Heart right ventricle (tissue), 16 donors: ENCODE measurements around the gene ROCK2. TPM values are rescaled to one million over a fixed set of nuclear protein-coding genes. Genes with fewer than 3 reads are reported as not detected.

Experiments used
- ATAC-seq, 8 donors: fragments of 200-7000 bp; cut with Tn5 transposase; one replicate each; pipeline ENCODE4 v1.9.1; 2020; ENCODE audit warnings: mild to moderate bottlenecking in 8 of 8, moderate library complexity in 8 of 8, moderate number of reproducible peaks in 1 of 8
- DNase-seq, 2 donors: peaks; one replicate each; pipeline ENCODE4 v3.0.0-alpha.2; 2020
- H3K27ac ChIP-seq, 10 donors: fragments of 200-600 bp; sonication (generic) in 2 of 10; one replicate each; pipeline versions ENCODE4 v1.5.0 to v1.8.0; 2020 to 2022; ENCODE audit warnings: mild to moderate bottlenecking in 3 of 10
- H3K27me3 ChIP-seq, 7 donors: fragments of 200-600 bp; one replicate each; pipeline ENCODE4 v1.8.0; 2021 to 2022; ENCODE audit warnings: mild to moderate bottlenecking in 2 of 7
- H3K36me3 ChIP-seq, 9 donors: fragments of 200-600 bp; sonication (generic) in 1 of 9; one replicate each; pipeline versions ENCODE4 v1.5.0 to v1.8.0; 2020 to 2022; ENCODE audit warnings: mild to moderate bottlenecking in 2 of 9
- H3K4me1 ChIP-seq, 9 donors: fragments of 200-600 bp; sonication (generic) in 1 of 9; one replicate each; pipeline versions ENCODE4 v1.5.0 to v1.8.0; 2020 to 2022; ENCODE audit warnings: mild to moderate bottlenecking in 4 of 9
- H3K4me3 ChIP-seq, 10 donors: fragments of 200-600 bp; sonication (generic) in 2 of 10; one replicate each; pipeline versions ENCODE4 v1.5.0 to v1.8.0; 2020 to 2022; ENCODE audit warnings: mild to moderate bottlenecking in 7 of 10, moderate library complexity in 2 of 10
- H3K9me3 ChIP-seq, 11 donors: fragments of 200-600 bp in 10 of 11; sonication (generic) in 2 of 11; one replicate each; pipeline versions ENCODE4 v1.5.0 to v1.8.0; 2013 to 2022; ENCODE audit warnings: mild to moderate bottlenecking in 2 of 11, control low read depth in 1 of 11, moderate library complexity in 1 of 11
- WGBS, 2 donors: extraction: QIAGEN DNeasy Blood & Tissue Kit; methylation state at CpG; one replicate each; pipeline ENCODE4 v1.1.7; 2013; ENCODE audit warnings: inconsistent platforms in 1 of 2; 5-methylcytosine and 5-hydroxymethylcytosine counted together
- intact Hi-C, 10 donors: fragments of 100-400 bp; cut with DNase I; formaldehyde crosslinking; loops; one replicate each; pipeline versions ENCODE4 v1.11.1 to v1.14.2; 2022
- polyA plus RNA-seq, 2 donors: library from polyadenylated mRNA; stranded (reverse); fragments of 200-250 nt; gene quantifications; one replicate each; pipeline ENCODE4 v1.2.3, GENCODE V29; 2013
- total RNA-seq, 10 donors: library from RNA; stranded (reverse); fragmentation: NEBNext Ultra II Directional in 3 of 10; extraction: Animal tissue kit (Norgen Biotek cat#: 25700) in 3 of 10; gene quantifications; one replicate each; pipeline versions ENCODE4 v1.2.1 to v1.2.4, GENCODE V29; 2021 to 2023
- TF ChIP-seq, protein P1 (sequence below), 9 donors: fragments of 200-600 bp; sonication (generic) in 2 of 9; IDR thresholded peaks; one replicate each; pipeline versions ENCODE4 v1.5.0 to v1.8.0; 2021 to 2022; ENCODE audit warnings: antibody characterized with exemption in 9 of 9, mild to moderate bottlenecking in 5 of 9, moderate library complexity in 1 of 9
- donor health status: Arrhythmogenic right ventricular cardiomyopathy.
- donor health status: ischemic (EF 13 %, LVEDD 7.1; RV severe dilation, severe dysfunction).
- donor health status: healthy with polysubstance abuse.
- donor health status: DM: no; HTN: yes; CAD: no.
- donor health status: DM: no; HTN: no; CAD: no.
- donor health status: ischemic (EF 25% LVEDD 6.9; RV normal size, moderate dysfunction).
- donor health status: ischemic (EF 25% LVEDD 5.7; RV mildly dilated, moderate dysfunction).
- donor health status: healthy.
- donor health status: DM: yes; HTN: yes; CAD: no.
- donor health status: Ischemic cardiomyopathy.
- donor health status: ischemic (EF 35%, LVEDD 5.7; RV mildly dilated, moderate dysfunction).
- donor health status: nonischemic (EF 11% LVEDD 7.7; RV severe dilation, severe dysfunction).
- donor health status: DM: yes; HTN: yes; CAD: no.
- donor health status: PGD.
- donor health status: ischemic (EF 29% LVEDD 5.4; RV normal size, mild dysfunction).
- donor health status: nonischemic (EF 23%, LVEDD 6.1; RV moderate dilation, normal function).

Gene ROCK2
- total and polyA plus RNA-seq, 12 donors, result 6.9 to 51.8 (median 36.5) TPM

DNA sequence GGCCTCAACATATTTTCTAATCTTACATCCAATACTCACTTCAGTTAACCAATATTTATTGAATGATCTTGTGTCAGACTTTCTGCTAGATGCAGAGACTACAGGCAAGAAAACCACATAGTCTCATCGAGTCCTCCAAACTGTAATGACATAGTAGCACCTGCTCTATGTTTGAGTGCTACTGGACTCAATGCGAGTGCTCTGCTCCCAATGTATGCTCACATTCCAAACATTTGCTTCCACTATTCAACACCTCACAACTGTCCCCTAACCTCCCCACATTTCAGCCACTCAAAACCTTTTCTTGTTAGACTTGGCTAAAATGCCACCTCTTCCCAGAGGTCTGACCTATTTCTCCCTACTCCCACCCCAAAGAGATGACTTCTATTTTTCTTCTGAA is 124.0 kb downstream of the ROCK2 start:
- Histone ChIP-seq H3K9me3 (no peaks in the 10 kb centered on the region), H3K27me3 (no peaks in the 10 kb centered on the region), H3K4me3 (no peak overlapping the region), H3K36me3 (peaks cover 0 to 97% (median 19%) of the 10 kb centered on the region in 9 donors), H3K4me1 (no peaks in the 10 kb centered on the region), H3K27ac (no peak overlapping the region)
- no peak for ATAC-seq
- intact Hi-C loops, result no loop called here
- no peak for DNase-seq
- TF ChIP-seq, protein P1, sequence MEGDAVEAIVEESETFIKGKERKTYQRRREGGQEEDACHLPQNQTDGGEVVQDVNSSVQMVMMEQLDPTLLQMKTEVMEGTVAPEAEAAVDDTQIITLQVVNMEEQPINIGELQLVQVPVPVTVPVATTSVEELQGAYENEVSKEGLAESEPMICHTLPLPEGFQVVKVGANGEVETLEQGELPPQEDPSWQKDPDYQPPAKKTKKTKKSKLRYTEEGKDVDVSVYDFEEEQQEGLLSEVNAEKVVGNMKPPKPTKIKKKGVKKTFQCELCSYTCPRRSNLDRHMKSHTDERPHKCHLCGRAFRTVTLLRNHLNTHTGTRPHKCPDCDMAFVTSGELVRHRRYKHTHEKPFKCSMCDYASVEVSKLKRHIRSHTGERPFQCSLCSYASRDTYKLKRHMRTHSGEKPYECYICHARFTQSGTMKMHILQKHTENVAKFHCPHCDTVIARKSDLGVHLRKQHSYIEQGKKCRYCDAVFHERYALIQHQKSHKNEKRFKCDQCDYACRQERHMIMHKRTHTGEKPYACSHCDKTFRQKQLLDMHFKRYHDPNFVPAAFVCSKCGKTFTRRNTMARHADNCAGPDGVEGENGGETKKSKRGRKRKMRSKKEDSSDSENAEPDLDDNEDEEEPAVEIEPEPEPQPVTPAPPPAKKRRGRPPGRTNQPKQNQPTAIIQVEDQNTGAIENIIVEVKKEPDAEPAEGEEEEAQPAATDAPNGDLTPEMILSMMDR (IDR thresholded peaks at IDR 0.05), result no peak
- WGBS, 2 donors, result 95 to 100% methylated on average over 2 of the region's 2 CpGs

DNA sequence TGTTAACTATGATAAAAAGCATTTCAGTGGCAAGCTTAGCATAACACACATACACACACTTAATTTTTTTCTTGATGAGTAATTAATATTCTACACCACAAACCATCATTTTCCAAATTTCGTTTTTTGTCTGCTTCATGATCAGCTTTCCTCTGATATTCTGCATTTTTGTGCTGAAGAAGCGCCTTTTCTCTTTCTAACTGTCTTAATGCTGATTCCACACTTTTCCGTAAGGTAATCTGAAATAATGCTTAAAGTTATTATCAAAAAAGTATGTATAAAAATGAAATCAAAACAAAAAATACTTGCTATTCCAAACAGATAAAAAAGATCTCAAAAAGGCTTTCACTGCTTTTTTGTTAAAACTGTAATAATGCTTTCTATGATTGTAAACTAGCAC is 129.0 kb downstream of the ROCK2 start:
- no peak overlapping the region for H3K4me3 ChIP-seq
- intact Hi-C loops, result no loop called here
- TF ChIP-seq, protein P1 (IDR thresholded peaks at IDR 0.05), result no peak
- WGBS, 2 donors, result 97 to 98% methylated on average over 3 of the region's 3 CpGs
- peaks cover 0 to 100% (median 24%) of the 10 kb centered on the region in 9 donors for H3K36me3 ChIP-seq
- ATAC-seq (no peak), DNase-seq (no peak)
- H3K4me1 ChIP-seq, result no peaks in the 10 kb centered on the region
- no peaks in the 10 kb centered on the region for H3K9me3 ChIP-seq
- H3K27me3 ChIP-seq, result no peaks in the 10 kb centered on the region
- no peak overlapping the region for H3K27ac ChIP-seq

DNA sequence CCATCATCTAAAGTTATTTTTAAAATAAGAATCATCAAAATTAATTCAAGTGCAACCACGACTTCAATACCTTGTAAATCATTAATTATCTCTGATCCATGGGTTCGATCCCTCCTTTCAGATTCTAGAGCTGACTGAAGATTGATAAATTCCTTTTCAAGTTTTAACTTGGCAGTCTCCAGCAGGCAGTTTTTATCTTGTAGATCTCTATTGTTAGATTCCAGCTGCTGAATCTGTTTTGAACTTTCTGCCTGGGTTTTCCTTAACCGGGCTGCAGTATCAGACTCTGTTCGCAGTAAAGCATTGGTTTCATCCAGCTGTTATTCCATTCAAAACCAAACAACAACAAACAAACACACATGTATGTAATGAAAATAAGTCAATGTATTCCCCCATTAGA is 129.7 kb downstream of the ROCK2 start:
- no peaks in the 10 kb centered on the region for H3K4me1 ChIP-seq
- DNase-seq (no peak), ATAC-seq (no peak)
- H3K9me3 ChIP-seq, result no peaks in the 10 kb centered on the region
- H3K27me3 ChIP-seq, result no peaks in the 10 kb centered on the region
- TF ChIP-seq, protein P1 (IDR thresholded peaks at IDR 0.05), result no peak
- WGBS, 2 donors, result 65 to 73% methylated on average over 4 of the region's 4 CpGs
- intact Hi-C loops, result no loop called here
- peaks cover 0 to 100% (median 22%) of the 10 kb centered on the region in 9 donors for H3K36me3 ChIP-seq
- H3K27ac ChIP-seq, result no peak overlapping the region
- H3K4me3 ChIP-seq, result no peak overlapping the region

DNA sequence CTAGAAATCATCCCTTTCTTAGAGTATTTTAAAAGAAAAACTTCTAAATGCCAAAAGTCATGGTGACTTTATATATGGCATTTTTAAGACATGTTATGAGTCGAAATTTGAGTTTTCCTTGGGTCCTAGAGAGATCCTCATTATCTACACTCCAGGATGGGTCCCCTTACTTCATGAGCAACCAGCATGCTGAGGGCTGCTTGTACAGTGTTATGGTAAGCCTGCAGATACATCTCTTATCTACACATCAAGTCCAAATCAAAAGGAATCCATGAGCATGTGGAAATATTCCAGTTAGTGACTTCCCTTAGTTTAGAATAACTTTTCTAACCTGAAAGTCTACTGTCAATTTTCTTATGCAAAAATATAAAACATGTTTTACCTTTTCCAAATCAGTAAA is 130.5 kb downstream of the ROCK2 start:
- H3K4me1 ChIP-seq, result no peaks in the 10 kb centered on the region
- 90 to 96% methylated on average over 1 of the region's 1 CpG for WGBS, 2 donors
- TF ChIP-seq, protein P1 (IDR thresholded peaks at IDR 0.05), result no peak
- H3K36me3 ChIP-seq, result peaks cover 0 to 100% (median 22%) of the 10 kb centered on the region in 9 donors
- ATAC-seq (no peak), DNase-seq (no peak)
- H3K9me3 ChIP-seq, result no peaks in the 10 kb centered on the region
- no peak overlapping the region for H3K27ac ChIP-seq
- intact Hi-C loops, result no loop called here
- no peak overlapping the region for H3K4me3 ChIP-seq
- H3K27me3 ChIP-seq, result no peaks in the 10 kb centered on the region
